C4-2B (cell line): ENCODE data around the gene PLA2G1B.

Experiments
- CTCF ChIP-seq: fragments of 450-650 bp; conservative IDR thresholded peaks from 2 replicates; pipeline ENCODE4 v1.5.1; 2017; ENCODE audit warnings: mild to moderate bottlenecking
- ZFX ChIP-seq: fragments of 450-650 bp; IDR thresholded peaks from 2 replicates; pipeline ENCODE4 v1.6.1; 2017

GRCh38 chr12:120287491-120287890, 40.1 kb downstream of the PLA2G1B start:
- no peak for TF ChIP-seq CTCF
- no peak for TF ChIP-seq ZFX
